ENCODE data around the gene TMEM120A. TPM values are rescaled to one million over a fixed set of nuclear protein-coding genes. Genes with fewer than 3 reads are reported as not detected.

The TMEM120A gene
- total and polyA plus RNA-seq, 9 donors = 44.4 to 170 (median 102) TPM

DNA sequence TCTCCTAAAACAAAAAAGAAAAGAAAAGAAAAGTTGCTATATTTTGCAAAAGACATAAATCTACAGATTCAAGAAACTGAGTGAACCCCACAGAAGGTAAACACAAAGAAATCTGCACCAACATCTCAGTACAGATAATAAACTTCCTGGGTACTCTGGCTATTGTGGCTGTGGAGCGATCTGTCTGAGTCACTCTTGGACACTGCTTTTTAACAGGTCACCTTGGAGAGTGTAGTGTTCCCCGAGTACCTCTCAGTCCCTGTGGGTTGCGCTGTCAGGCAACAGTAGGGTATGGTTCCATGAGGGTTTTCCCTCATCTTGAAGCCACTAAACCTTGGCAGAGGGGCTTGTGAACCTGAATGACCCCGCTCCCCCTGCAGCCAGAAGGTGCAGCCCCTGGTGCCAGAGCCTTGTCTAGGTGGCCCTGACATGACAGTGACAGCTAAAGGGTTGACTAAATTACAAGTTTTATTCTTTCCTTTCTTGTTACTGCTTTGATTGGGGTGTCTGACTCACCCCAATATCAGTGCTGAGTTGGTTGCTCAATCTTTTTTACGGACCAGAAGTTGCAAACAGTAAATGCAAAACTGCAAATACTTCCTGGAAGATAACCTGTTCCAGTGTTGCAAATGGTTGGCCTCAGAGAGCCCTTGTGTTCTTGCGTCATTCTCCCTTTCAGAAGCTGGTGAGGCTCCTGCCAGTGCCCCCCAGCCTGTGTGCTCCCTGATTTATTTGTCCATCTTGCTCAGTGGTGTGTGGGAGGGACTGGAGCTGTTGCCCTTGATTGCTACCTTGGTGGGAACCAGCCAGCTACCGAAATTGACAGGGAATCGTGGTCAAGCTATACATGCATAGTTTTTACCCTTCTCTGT lies 48.9 kb downstream of the TMEM120A start:
- Histone ChIP-seq H3K4me1 (ENCODE audit: insufficient read depth) (peaks cover 5% of the 10 kb centered on the region), H3K4me3 (no peak overlapping the region), H3K27ac (no peak overlapping the region), H3K36me3 (no peaks in the 10 kb centered on the region), H3K27me3 (no peaks in the 10 kb centered on the region), H3K9me3 (no peaks in the 10 kb centered on the region)
- TF ChIP-seq POLR2A (IDR thresholded peaks at IDR 0.05) = no peak
- no peak for TF ChIP-seq EP300 (IDR thresholded peaks at IDR 0.05)
- TF ChIP-seq CTCF (IDR thresholded peaks at IDR 0.05) = no peak
- intact Hi-C loops (cut with DNase I) = no loop called here
- 73 to 79% (median 75%) methylated on average over 8 of the region's 8 CpGs for WGBS, 3 donors
- DNase-seq = peak in 2 of 5 donors; percentile 33 to 59

GRCh38 chr7:75944507-75944906 lies 49.9 kb downstream of the TMEM120A start:
- intact Hi-C loops (cut with DNase I) = no loop called here
- peaks cover 3% of the 10 kb centered on the region for H3K4me1 ChIP-seq (ENCODE audit: insufficient read depth)

GRCh38 chr7:75943864-75944263 lies 50.5 kb downstream of the TMEM120A start:
- H3K4me1 ChIP-seq (ENCODE audit: insufficient read depth) = peaks cover 3% of the 10 kb centered on the region
- H3K27ac ChIP-seq = no peak overlapping the region
- H3K36me3 ChIP-seq = no peaks in the 10 kb centered on the region
- intact Hi-C loops (cut with DNase I) = no loop called here
- no peak for TF ChIP-seq EP300 (IDR thresholded peaks at IDR 0.05)
- TF ChIP-seq POLR2A (IDR thresholded peaks at IDR 0.05) = no peak
- TF ChIP-seq CTCF (IDR thresholded peaks at IDR 0.05) = no peak
- H3K27me3 ChIP-seq = no peaks in the 10 kb centered on the region
- 92 to 94% (median 93%) methylated on average over 6 of the region's 6 CpGs for WGBS, 3 donors
- DNase-seq = no peak
- no peak overlapping the region for H3K4me3 ChIP-seq
- no peaks in the 10 kb centered on the region for H3K9me3 ChIP-seq

More at GRCh38 chr7:75944507-75944906, 49.9 kb downstream of the TMEM120A start:
- no peaks in the 10 kb centered on the region for H3K9me3 ChIP-seq
- no peaks in the 10 kb centered on the region for H3K27me3 ChIP-seq
- TF ChIP-seq POLR2A (IDR thresholded peaks at IDR 0.05) (no peak), EP300 (IDR thresholded peaks at IDR 0.05) (no peak), CTCF (IDR thresholded peaks at IDR 0.05) (no peak)
- no peak overlapping the region for H3K27ac ChIP-seq
- no peak overlapping the region for H3K4me3 ChIP-seq
- no peak for DNase-seq
- H3K36me3 ChIP-seq = no peaks in the 10 kb centered on the region
- 96 to 98% (median 98%) methylated on average over 1 of the region's 1 CpG for WGBS, 3 donors

DNA sequence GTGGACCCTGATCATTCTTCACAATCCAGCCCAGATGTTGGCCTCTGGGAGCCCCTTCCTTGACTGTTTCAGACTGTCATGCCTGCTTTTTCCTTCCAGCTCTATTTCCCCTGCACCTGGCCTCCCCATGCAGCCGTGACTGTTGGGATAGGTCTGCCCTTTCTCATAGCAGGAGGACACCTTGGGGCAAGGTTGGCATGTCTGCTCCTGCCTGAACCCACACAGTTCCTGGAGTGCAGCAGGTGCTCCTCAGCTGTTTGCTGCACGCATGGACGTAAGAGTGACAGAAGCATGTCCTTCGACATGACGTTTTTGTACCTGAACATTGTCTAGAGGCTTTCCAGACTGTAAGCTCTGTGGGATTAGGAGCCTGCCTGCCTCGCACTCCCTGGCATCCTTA lies 55.5 kb downstream of the TMEM120A start:
- intact Hi-C loops (cut with DNase I) = no loop called here
- WGBS, 3 donors = 88 to 93% (median 88%) methylated on average over 6 of the region's 6 CpGs
- H3K27ac ChIP-seq = no peak overlapping the region
- no peak for DNase-seq
- no peaks in the 10 kb centered on the region for H3K27me3 ChIP-seq
- TF ChIP-seq CTCF (IDR thresholded peaks at IDR 0.05) (no peak), EP300 (IDR thresholded peaks at IDR 0.05) (no peak), POLR2A (IDR thresholded peaks at IDR 0.05) (no peak)
- no peak overlapping the region for H3K4me3 ChIP-seq
- H3K36me3 ChIP-seq = no peaks in the 10 kb centered on the region
- no peaks in the 10 kb centered on the region for H3K9me3 ChIP-seq
- peaks cover 7% of the 10 kb centered on the region for H3K4me1 ChIP-seq (ENCODE audit: insufficient read depth)

All from ovary (tissue), 9 donors.